Coronary artery (tissue), 2 donors: Measurements from ENCODE around the gene SIPA1L3.

Source experiments
- DNase-seq: peaks from one replicate; pipeline ENCODE4 v3.0.0-alpha.2; 2017; ENCODE audit warnings: low spot score
- H3K27ac ChIP-seq, 2 donors: fragments of 200-600 bp; sonication (generic); one replicate each; pipeline ENCODE4 v1.5.1; 2016 to 2019
- H3K4me3 ChIP-seq: fragments of 200-600 bp; sonication (generic); 2 replicates; pipeline ENCODE4 v1.5.1; 2016; ENCODE audit warnings: mild to moderate bottlenecking, moderate library complexity
- CTCF ChIP-seq: fragments of 200-600 bp; sonication (generic); IDR thresholded peaks from one replicate; pipeline ENCODE4 v1.5.1; 2019; ENCODE audit warnings: antibody characterized with exemption

SIPA1L3 gene

DNA sequence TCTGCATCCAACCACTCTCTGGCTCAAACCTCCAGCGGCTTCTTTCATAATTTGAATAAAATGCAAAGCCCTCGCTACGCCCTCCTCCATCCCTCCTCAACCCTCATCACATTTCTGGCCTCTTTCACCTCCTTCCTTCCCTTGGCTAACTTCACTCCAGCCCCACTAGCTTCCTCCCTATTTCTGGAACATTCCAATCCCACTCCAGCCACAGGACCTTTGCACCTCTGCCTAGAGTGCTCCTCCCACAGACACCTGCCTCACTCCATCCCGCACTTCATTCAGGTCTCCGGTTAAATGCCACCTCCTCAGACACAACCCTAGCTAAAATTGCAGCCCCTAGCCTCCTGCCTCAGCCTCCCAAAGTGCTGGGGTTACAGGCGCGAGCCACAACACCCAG lies 324.9 kb downstream of the SIPA1L3 start:
- TF ChIP-seq CTCF, result no peak
- no peak for DNase-seq
- Histone ChIP-seq H3K4me3 (no peak overlapping the region), H3K27ac (no peak overlapping the region)

DNA sequence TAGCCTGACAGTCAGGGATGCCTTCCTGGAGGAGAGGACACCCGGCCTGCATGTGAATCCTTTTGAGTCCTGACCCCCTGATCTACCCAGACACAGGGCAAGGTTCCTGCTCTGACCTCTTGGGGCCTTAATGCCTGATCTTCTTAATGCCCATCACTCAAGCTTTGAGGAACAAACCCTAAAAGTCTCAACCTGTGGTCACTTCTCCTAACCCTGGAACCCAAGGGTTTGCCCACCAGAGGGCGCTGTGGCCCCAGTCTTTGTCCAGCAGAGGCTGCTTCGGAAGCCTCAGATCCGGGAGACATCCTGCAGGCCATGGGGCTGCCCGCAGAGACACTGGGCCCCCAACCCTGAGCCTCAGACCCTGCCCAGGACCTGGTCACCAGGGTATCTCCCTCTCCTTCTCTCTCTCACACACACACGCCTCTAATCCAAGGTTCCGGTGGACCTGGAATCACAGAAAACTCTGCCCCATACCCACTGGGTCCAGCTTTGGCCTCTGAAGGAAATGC lies 326.8 kb downstream of the SIPA1L3 start:
- TF ChIP-seq CTCF, result peak; percentile 67
- DNase-seq, result no peak
- H3K27ac ChIP-seq, result no peak overlapping the region

GRCh38 chr19:38234615-38235014 lies 327.6 kb downstream of the SIPA1L3 start:
- no peak for TF ChIP-seq CTCF
- DNase-seq, result no peak
- Histone ChIP-seq H3K27ac (no peak overlapping the region), H3K4me3 (no peak overlapping the region)

More for the DNA sequence above, 326.8 kb downstream of the SIPA1L3 start:
- H3K4me3 ChIP-seq, result no peak overlapping the region

DNA sequence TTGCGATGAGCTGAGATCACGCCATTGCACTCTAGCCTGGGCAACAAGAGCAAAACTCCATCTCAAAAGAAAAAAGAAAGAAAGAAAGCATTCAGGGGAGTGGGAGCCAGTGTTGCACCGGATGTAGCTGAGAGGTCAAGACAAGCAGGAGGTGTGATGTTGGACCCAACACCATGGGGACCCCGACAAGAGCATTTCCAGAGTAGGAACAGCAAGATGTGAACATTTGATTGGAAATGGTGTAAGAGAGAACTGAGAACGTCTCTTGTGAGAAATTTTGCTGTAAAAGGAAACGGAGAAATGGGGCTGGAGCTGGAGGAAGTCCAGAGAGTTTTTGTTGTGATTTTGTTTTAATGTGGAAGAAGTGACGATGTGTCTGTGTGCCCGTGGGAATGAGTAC lies 332.8 kb downstream of the SIPA1L3 start:
- no peak for TF ChIP-seq CTCF
- no peak for DNase-seq
- H3K4me3 ChIP-seq, result no peak overlapping the region
- H3K27ac ChIP-seq, result no peak overlapping the region

DNA sequence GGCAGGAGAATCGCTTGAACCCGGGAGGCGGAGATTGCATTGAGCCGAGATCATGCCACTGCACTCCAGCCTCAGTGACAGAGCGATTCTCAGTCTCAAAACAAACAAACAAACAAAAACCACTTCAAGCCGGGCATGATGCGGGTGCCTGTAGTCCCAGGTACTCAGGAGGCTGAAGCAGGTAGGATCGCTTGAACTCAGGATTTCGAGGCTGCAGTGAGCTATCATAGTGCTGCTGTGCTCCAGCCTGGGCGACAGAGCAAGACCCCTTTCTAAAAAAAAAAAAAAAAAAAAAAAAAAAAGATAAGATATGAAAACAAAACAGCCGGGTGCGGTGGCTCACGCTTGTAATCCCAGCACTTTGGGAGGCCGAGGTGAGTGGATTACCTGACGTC lies 336.3 kb downstream of the SIPA1L3 start:
- TF ChIP-seq CTCF, result no peak
- no peak overlapping the region for H3K27ac ChIP-seq
- H3K4me3 ChIP-seq, result peak overlapping the region; percentile 37
- no peak for DNase-seq

DNA sequence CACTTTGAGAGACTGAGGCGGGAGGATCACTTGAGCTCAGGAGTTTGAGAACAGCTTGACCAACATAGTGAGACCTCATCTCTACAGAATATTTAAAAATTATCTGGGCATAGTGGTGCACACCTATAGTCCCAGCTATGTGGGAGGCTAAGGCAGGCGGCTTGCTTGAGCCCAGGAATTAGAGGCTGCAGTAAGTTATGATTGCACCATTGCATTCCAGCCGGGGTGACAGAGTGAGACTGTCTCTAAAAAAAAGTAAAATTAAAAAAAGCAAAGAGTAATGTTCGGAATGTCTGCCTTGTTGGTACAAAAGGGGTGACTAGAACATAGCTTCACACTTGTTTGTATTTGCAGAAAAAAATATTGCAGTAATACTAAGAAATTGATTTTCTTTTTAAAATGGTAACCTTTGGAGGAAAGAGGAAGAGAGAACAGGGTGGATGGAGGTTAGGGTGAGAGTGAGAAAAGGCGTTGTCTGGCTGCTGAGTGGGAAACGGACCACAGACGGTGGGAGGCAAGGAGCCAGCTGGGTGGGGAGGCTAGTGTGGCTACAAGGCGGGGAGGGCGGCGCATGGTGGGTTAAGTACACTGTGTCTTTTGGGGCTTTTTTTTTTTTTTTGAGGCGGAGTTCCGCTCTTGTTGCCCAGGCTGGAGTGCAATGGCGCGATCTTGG lies 339.0 kb downstream of the SIPA1L3 start:
- DNase-seq, result no peak
- no peak for TF ChIP-seq CTCF
- Histone ChIP-seq H3K27ac (peak overlapping the region; percentile 84 to 93), H3K4me3 (peak overlapping the region; percentile 44)

DNA sequence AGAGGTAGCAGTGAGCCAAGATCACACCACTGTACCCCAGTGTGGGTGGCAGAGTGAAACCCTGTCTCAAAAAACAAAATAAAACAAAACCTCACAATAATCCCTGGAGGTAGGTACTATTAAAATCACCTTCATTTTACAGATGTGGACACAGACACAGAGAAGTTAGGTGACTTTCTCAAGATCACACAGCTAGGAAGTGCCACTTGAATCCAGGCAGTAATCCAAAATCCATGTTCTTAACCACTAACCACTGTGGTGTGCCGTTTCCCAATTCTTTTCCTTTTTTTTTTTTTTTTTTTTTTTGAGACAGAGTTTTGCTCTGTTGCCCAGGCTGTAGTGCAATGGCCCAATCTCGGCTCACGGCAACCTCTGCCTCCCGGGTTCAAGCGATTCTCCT lies 340.1 kb downstream of the SIPA1L3 start:
- no peak for TF ChIP-seq CTCF
- DNase-seq, result no peak
- peak overlapping the region; percentile 84 to 93 for H3K27ac ChIP-seq
- peak overlapping the region; percentile 44 for H3K4me3 ChIP-seq
